ES-I3 (cell line): ENCODE measurements around the gene OR2T1.

Source experiments
- H3K36me3 ChIP-seq: 2 replicates; pipeline ENCODE4 v1.6.1; 2013; ENCODE audit warnings: mild to moderate bottlenecking, low read length, control low read depth, moderate library complexity; ENCODE audit not compliant: insufficient read depth
- H3K4me1 ChIP-seq: 2 replicates; pipeline ENCODE4 v1.6.1; 2013; ENCODE audit warnings: mild to moderate bottlenecking, control low read depth, low read length; ENCODE audit not compliant: insufficient read depth
- H3K9ac ChIP-seq: 2 replicates; pipeline ENCODE4 v1.6.1; 2013; ENCODE audit warnings: low read depth, mild to moderate bottlenecking, low read length, moderate library complexity
- H3K9me3 ChIP-seq: 2 replicates; pipeline ENCODE4 v1.6.1; 2013; ENCODE audit warnings: mild to moderate bottlenecking, low read length, moderate library complexity; ENCODE audit not compliant: control insufficient read depth, insufficient read depth

The OR2T1 gene

GRCh38 chr1:248402748-248403147 is at the start of gene OR2T1:
Gene OR2T1 (plus strand): TSS chr1:248403048. CDS start chr1:248406148, 3,100 bp downstream.
- Histone ChIP-seq H3K9me3 (no peaks in the 10 kb centered on the region), H3K4me1 (no peaks in the 10 kb centered on the region), H3K36me3 (no peaks in the 10 kb centered on the region), H3K9ac (no peak within 1 kb of the TSS)

- Histone ChIP-seq H3K4me1 (no peaks in the 10 kb centered on the region), H3K9ac (no peak overlapping the region), H3K9me3 (no peaks in the 10 kb centered on the region), H3K36me3 (no peaks in the 10 kb centered on the region)
Observed at GRCh38 chr1:248359415-248359814, 43.4 kb upstream of the OR2T1 start.

GRCh38 chr1:248361121-248361715 is 41.6 kb upstream of the OR2T1 start, which contains the start of gene OR2T4:
Gene OR2T4 (plus strand): TSS chr1:248361665. CDS start chr1:248361665, 0 bp downstream.
- H3K9ac ChIP-seq, result no peak within 1 kb of the TSS
- H3K9me3 ChIP-seq, result no peaks in the 10 kb centered on the region; the same call in 1 of the 2 replicates
- H3K4me1 ChIP-seq, result no peaks in the 10 kb centered on the region
- H3K36me3 ChIP-seq, result no peaks in the 10 kb centered on the region

GRCh38 chr1:248366609-248367008 is 36.2 kb upstream of the OR2T1 start:
- Histone ChIP-seq H3K4me1 (no peaks in the 10 kb centered on the region), H3K9ac (no peak overlapping the region), H3K36me3 (no peaks in the 10 kb centered on the region), H3K9me3 (no peaks in the 10 kb centered on the region; the same call in 1 of the 2 replicates)

- no peaks in the 10 kb centered on the region for H3K4me1 ChIP-seq
- no peaks in the 10 kb centered on the region for H3K9me3 ChIP-seq
- H3K9ac ChIP-seq, result no peak overlapping the region
- H3K36me3 ChIP-seq, result no peaks in the 10 kb centered on the region
Observed at GRCh38 chr1:248372394-248372793, 30.5 kb upstream of the OR2T1 start.

- no peak overlapping the region for H3K9ac ChIP-seq
- no peaks in the 10 kb centered on the region for H3K4me1 ChIP-seq
- no peaks in the 10 kb centered on the region for H3K36me3 ChIP-seq
- H3K9me3 ChIP-seq, result no peaks in the 10 kb centered on the region
Observed at GRCh38 chr1:248373761-248374160, 29.1 kb upstream of the OR2T1 start.

- H3K36me3 ChIP-seq, result no peaks in the 10 kb centered on the region
- H3K9me3 ChIP-seq, result no peaks in the 10 kb centered on the region
- no peaks in the 10 kb centered on the region for H3K4me1 ChIP-seq
- no peak within 1 kb of the TSS for H3K9ac ChIP-seq
Observed at GRCh38 chr1:248375446-248375845, 27.4 kb upstream of the OR2T1 start, which contains the start of gene OR2T6. Gene OR2T6 (plus strand): TSS chr1:248375746. CDS start chr1:248387609, 11,863 bp downstream.

- H3K9me3 ChIP-seq, result no peaks in the 10 kb centered on the region
- no peaks in the 10 kb centered on the region for H3K36me3 ChIP-seq
- no peaks in the 10 kb centered on the region for H3K4me1 ChIP-seq
Observed at GRCh38 chr1:248376916-248377315, 25.9 kb upstream of the OR2T1 start.

GRCh38 chr1:248380854-248381253 is 22.0 kb upstream of the OR2T1 start:
- Histone ChIP-seq H3K36me3 (no peaks in the 10 kb centered on the region), H3K9ac (no peak overlapping the region), H3K4me1 (no peaks in the 10 kb centered on the region), H3K9me3 (no peaks in the 10 kb centered on the region)

More at GRCh38 chr1:248376916-248377315, 25.9 kb upstream of the OR2T1 start:
- no peak overlapping the region for H3K9ac ChIP-seq

GRCh38 chr1:248388426-248388825 is 14.4 kb upstream of the OR2T1 start:
- no peaks in the 10 kb centered on the region for H3K36me3 ChIP-seq
- no peak overlapping the region for H3K9ac ChIP-seq
- H3K9me3 ChIP-seq, result no peaks in the 10 kb centered on the region
- H3K4me1 ChIP-seq, result no peaks in the 10 kb centered on the region

GRCh38 chr1:248393050-248393449 is 9.8 kb upstream of the OR2T1 start:
- H3K9me3 ChIP-seq, result no peaks in the 10 kb centered on the region
- no peak overlapping the region for H3K9ac ChIP-seq
- no peaks in the 10 kb centered on the region for H3K4me1 ChIP-seq
- H3K36me3 ChIP-seq, result no peaks in the 10 kb centered on the region

- no peaks in the 10 kb centered on the region for H3K9me3 ChIP-seq
Observed at GRCh38 chr1:248404024-248404423, 1.2 kb downstream of the OR2T1 start.

GRCh38 chr1:248406721-248407692 is 4.2 kb downstream of the OR2T1 start:
- Histone ChIP-seq H3K36me3 (no peaks in the 10 kb centered on the region), H3K4me1 (no peaks in the 10 kb centered on the region), H3K9ac (no peak overlapping the region), H3K9me3 (no peaks in the 10 kb centered on the region)

More at GRCh38 chr1:248404024-248404423, 1.2 kb downstream of the OR2T1 start:
- Histone ChIP-seq H3K36me3 (no peaks in the 10 kb centered on the region), H3K9ac (no peak overlapping the region), H3K4me1 (no peaks in the 10 kb centered on the region)

- H3K36me3 ChIP-seq, result no peaks in the 10 kb centered on the region
- no peaks in the 10 kb centered on the region for H3K4me1 ChIP-seq
- H3K9ac ChIP-seq, result no peak overlapping the region
- peaks cover 13% of the 10 kb centered on the region for H3K9me3 ChIP-seq
Observed at GRCh38 chr1:248416226-248416625, 13.4 kb downstream of the OR2T1 start.
